ENCODE results near the gene PXK.
A peak's percentile ranks its signal among the peaks of the same experiment; 100 is the strongest.
"Not testable (repeated sequence)": the region's sequence is repeated elsewhere in the genome, so short reads cannot be mapped to it uniquely, and the experiment has no call there.

The PXK gene

GRCh38 chr3:58433400-58434167 lies 100.9 kb downstream of the PXK start, which contains the start of gene PDHB:
PDHB (minus strand) TSS chr3:58433832; CDS start chr3:58433809, 23 bp downstream.
- H3K36me3 ChIP-seq (ENCODE audit: control insufficient read depth, insufficient read depth, low read length), result peaks cover 7% of the 10 kb centered on the region
- peak; percentile 94 for DNase-seq (ENCODE audit: extremely low read depth, insufficient read length)
- TF ChIP-seq, protein P1, sequence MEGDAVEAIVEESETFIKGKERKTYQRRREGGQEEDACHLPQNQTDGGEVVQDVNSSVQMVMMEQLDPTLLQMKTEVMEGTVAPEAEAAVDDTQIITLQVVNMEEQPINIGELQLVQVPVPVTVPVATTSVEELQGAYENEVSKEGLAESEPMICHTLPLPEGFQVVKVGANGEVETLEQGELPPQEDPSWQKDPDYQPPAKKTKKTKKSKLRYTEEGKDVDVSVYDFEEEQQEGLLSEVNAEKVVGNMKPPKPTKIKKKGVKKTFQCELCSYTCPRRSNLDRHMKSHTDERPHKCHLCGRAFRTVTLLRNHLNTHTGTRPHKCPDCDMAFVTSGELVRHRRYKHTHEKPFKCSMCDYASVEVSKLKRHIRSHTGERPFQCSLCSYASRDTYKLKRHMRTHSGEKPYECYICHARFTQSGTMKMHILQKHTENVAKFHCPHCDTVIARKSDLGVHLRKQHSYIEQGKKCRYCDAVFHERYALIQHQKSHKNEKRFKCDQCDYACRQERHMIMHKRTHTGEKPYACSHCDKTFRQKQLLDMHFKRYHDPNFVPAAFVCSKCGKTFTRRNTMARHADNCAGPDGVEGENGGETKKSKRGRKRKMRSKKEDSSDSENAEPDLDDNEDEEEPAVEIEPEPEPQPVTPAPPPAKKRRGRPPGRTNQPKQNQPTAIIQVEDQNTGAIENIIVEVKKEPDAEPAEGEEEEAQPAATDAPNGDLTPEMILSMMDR (IDR thresholded peaks at IDR 0.05; ENCODE audit: insufficient read depth, low read length, poor library complexity, severe bottlenecking), result no peak
- no peaks in the 10 kb centered on the region for H3K27me3 ChIP-seq (replicated peaks; ENCODE audit: control insufficient read depth, insufficient read depth, low read length)
- H3K4me3 ChIP-seq (replicated peaks; ENCODE audit: low read depth, low read length), result peak within 1 kb of the TSS; percentile 88

DNA sequence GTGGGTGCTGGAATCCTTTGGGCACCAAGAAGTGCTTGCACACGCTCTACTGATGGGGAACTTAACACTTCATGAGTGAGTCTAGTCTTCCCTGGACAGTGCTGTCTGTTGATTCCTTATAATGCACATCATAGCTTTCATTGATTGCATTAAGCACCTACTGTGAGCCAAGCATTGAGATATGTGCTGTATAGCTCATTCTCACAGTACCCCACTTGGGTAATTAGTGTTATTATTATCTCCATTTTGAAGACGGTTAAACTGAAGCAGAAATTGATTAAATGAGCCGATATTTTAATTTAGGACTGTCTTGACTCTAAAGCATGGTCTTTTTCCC lies 101.4 kb downstream of the PXK start:
- peaks cover 7% of the 10 kb centered on the region for H3K36me3 ChIP-seq (ENCODE audit: control insufficient read depth, insufficient read depth, low read length)
- TF ChIP-seq, protein P1 (IDR thresholded peaks at IDR 0.05; ENCODE audit: insufficient read depth, low read length, poor library complexity, severe bottlenecking), result no peak
- no peak for DNase-seq (ENCODE audit: extremely low read depth, insufficient read length)
- H3K27me3 ChIP-seq (replicated peaks; ENCODE audit: control insufficient read depth, insufficient read depth, low read length), result no peaks in the 10 kb centered on the region
- H3K4me3 ChIP-seq (replicated peaks; ENCODE audit: low read depth, low read length), result peak overlapping the region; percentile 43

DNA sequence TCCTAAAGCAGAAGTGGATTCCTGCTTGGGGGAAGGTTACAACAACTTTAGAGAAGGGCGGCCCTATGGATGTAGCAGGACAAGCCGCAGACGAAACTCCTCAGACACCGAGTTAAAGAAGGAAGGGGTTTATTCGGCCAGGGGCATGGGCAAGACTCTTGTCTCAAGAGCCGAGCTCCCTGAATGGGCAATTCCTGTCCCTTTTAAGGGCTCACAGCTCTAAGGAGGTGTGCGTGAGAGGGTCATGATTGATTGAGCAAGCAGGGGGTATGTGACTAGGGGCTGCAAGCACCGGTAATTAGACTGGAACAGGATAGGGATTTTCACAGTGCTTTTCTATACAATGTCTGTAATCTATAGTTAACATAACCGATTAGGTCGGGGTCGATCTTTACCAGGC lies 101.8 kb downstream of the PXK start:
- Histone ChIP-seq H3K27me3 (replicated peaks; ENCODE audit: control insufficient read depth, insufficient read depth, low read length) (no peaks in the 10 kb centered on the region), H3K4me3 (replicated peaks; ENCODE audit: low read depth, low read length) (no peak overlapping the region), H3K36me3 (ENCODE audit: control insufficient read depth, insufficient read depth, low read length) (peaks cover 7% of the 10 kb centered on the region)
- DNase-seq (ENCODE audit: extremely low read depth, insufficient read length), result no peak
- TF ChIP-seq, protein P1 (IDR thresholded peaks at IDR 0.05; ENCODE audit: insufficient read depth, low read length, poor library complexity, severe bottlenecking), result no peak

GRCh38 chr3:58434990-58435389 lies 102.3 kb downstream of the PXK start:
- no peak for DNase-seq (ENCODE audit: extremely low read depth, insufficient read length)
- Histone ChIP-seq H3K36me3 (ENCODE audit: control insufficient read depth, insufficient read depth, low read length) (peaks cover 7% of the 10 kb centered on the region), H3K4me3 (replicated peaks; ENCODE audit: low read depth, low read length) (no peak overlapping the region), H3K27me3 (replicated peaks; ENCODE audit: control insufficient read depth, insufficient read depth, low read length) (no peaks in the 10 kb centered on the region)
- TF ChIP-seq, protein P1 (IDR thresholded peaks at IDR 0.05; ENCODE audit: insufficient read depth, low read length, poor library complexity, severe bottlenecking), result no peak

DNA sequence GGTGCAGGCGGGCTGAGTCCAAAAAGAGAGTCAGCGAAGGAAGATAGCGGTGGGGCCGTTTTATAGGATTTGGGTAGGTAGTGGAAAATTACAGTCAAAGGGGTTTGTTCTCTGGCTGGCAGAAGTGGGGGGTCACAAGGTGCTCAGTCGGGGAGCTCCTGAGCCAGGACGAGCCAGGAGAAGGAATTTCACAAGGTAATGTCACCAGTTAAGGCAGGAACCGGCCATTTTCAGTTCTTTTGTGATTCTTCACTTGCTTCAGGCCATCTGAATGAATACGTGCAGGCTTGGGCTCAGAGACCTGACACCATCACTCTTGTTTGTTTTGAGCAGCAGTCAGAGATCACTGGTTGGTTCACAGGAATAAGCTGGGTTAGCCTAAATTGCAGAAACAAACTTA lies 104.6 kb downstream of the PXK start:
- not testable (repeated sequence) for DNase-seq (ENCODE audit: extremely low read depth, insufficient read length); H3K27me3 ChIP-seq (replicated peaks; ENCODE audit: control insufficient read depth, insufficient read depth, low read length); H3K36me3 ChIP-seq (ENCODE audit: control insufficient read depth, insufficient read depth, low read length); H3K4me3 ChIP-seq (replicated peaks; ENCODE audit: low read depth, low read length)

DNA sequence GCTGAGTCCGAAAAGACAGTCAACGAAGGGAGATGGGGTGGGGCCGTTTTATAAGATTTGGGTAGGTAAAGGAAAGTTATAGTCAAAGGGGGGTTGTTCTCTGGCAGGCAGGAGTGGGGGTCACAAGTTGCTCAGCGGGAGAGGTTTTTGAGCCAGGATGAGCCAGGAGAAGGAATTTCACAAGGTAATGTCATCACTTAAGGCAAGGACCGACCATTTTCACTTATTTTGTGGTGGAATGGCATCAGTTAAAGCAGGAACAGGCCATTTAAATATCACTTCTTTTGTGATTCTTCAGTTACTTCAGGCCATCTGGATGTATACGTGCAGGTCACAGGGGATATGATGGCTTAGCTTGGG lies 108.3 kb downstream of the PXK start:
- not testable (repeated sequence) for DNase-seq (ENCODE audit: extremely low read depth, insufficient read length); H3K27me3 ChIP-seq (replicated peaks; ENCODE audit: control insufficient read depth, insufficient read depth, low read length); H3K4me3 ChIP-seq (replicated peaks; ENCODE audit: low read depth, low read length); H3K36me3 ChIP-seq (ENCODE audit: control insufficient read depth, insufficient read depth, low read length)
